ENCODE data around the gene CPLX3.

CPLX3 gene

DNA sequence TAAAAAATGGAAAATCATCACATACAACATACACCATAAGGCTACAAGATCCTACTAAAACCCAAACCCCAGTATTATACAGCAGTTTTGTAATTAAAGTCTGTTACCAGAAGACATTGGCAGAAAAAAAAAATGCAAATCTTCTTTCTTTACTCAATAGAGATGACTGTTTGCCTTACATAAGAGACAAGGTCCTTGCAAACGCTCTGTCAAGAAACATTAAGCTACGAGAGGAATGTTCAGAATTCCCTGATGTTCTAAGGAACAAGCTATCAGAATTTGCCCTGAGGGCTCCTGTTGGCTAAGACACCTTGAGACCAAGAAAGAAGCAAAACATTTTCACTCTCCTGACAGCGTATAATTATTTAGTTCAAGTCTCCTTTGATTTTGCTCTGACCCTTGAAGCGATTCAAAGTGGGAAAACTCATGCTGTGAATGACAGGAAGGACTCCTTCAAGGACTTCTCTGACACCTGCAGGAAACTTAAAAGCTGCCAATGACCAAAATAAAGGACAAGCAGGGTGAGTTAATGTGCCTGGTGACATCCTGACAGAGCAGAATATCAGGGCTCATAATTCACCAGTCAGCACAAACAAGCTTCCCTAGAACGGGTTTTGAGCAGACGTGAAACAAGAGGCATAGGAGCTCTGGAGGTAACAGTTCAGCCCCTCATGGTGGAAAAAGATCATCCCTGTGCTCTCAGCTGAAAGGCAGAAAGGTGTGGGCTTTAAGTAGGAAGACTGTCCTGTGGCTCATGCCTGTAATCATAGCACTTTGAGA, 44.2 kb downstream of the CPLX3 start:
- no peak for DNase-seq (ENCODE audit: low spot score)

DNA sequence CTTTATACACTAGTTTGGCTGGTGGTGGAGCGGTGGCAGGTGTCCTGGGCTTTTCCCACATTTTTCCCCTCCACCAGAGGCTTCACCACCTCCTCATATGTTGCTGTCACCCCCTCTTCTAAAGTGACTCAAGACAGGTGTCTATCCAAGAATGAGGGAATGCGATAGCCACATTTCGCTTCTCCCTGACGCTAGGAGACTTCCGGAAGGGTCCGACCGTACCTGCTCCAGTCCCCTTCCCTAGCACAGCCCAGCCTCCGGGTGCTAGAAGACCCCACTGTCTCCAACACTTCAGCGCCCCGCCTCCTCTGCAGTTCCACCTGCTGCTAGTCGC, 46.2 kb downstream of the CPLX3 start:
- DNase-seq (ENCODE audit: low spot score) = no peak

DNA sequence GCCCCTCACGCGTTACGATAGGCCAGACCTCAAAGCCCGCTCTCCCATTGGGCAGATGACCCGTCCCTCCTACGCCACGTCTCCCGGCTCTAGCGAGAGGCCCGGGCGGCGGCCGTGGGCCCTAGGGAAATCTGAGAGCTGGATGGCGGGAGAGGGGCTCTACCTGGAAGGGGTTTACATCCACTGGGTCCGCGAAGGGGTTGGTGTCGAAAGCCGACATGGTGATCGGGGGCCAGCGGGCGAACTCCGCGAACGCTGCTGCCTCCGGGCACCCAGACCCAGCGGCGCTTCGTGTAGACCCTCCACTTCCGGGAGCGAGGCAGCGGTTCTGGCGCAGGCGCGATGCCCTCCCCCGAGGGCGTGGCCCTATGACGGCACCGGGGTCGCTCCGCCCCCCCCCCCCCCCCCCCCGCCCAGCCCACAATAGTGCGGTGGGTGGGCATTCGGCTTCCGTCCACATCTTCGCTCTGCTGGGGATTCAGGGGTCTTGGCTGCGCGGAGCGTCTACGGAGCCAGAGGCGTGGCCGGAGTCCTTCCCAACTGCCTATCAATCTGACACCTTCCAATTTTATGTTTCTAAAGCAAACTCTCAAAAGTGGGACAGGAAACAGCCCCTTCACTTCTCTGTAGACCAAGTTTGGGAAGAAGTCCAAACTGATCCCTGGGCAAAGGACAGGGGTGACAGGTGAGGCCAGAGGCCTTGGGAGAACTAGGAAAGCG, 46.8 kb downstream of the CPLX3 start, which contains the start of gene SCAMP2:
Gene SCAMP2 (minus strand): TSS at position 330 of the 720 bp plus-strand sequence. CDS start 110 bp downstream, at position 220.
- DNase-seq (ENCODE audit: low spot score) = peak; percentile 94

DNA sequence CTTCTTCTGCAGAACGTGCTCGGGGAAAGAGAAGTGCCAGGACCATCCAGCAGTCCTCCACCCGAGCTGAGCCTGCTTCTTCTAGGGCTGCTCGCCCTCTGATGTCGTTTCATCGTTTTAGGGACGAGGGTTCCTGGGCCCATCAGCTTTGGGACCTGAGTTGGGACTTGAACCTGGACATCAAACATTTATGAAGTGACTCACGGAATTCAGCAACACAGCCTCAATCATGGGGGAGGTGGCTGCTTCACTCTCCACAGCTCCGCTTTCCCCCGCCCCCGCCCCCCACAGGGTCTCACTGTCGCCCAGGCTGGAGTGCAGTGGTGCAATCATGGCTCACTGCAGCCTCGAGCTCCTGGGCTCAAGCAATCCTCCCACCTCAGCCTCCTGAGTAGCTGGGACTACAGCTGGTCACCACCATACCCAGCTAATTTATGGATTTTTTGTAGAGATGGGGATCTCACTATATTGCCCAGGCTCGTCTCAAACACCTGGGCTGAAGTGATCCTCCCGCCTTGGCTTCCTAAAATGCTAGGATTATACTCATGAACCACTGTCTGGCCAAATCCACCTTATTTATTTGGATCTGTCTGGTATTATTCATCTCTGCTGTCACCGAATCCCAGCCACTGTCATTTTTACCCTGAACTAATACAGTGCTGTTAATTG, 47.5 kb downstream of the CPLX3 start:
- no peak for DNase-seq (ENCODE audit: low spot score)

DNA sequence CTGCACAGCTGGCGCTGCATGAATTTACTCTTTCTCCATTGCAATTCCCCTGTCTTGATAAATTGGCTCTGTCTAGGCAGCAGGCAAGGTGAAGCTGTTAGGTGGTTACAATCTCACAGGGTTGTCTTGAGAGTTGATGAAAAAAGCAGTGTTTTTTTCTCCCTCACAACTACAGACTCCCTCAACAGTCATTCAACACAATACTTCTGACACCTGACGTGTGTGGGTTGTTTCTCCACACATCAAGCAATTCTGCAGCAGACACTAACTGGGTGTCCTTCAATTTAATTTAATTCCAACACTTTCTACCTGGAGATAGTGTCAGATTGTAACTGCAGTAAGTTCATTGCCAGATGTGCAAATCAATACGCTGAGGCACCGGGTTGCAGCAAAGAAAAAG, 51.8 kb downstream of the CPLX3 start:
- peak; percentile 59 for DNase-seq (ENCODE audit: low spot score)
